Esophagus squamous epithelium (tissue), 5 donors: Measurements from ENCODE around the gene SIGLEC1. TPM values are rescaled to one million over a fixed set of nuclear protein-coding genes. Genes with fewer than 3 reads are reported as not detected.

ENCODE experiments used
- DNase-seq: peaks from one replicate; lab custom pipeline; 2025; lab: John Stamatoyannopoulos, UW
- H3K27ac ChIP-seq, 4 donors: fragments of 200-600 bp; sonication (generic); one replicate each; pipeline ENCODE4 v1.5.1; 2016 to 2019; ENCODE audit warnings: mild to moderate bottlenecking in 1 of 4
- H3K27me3 ChIP-seq, 4 donors: fragments of 200-600 bp; sonication (generic); 1 replicate in 3 of 4; 2 replicates in 1 of 4; pipeline versions ENCODE4 v1.5.1 to v1.6.0; 2017 to 2021; ENCODE audit warnings: antibody characterized with exemption in 1 of 4
- H3K36me3 ChIP-seq, 3 donors: fragments of 200-600 bp; sonication (generic); one replicate each; pipeline ENCODE4 v1.5.1; 2016 to 2019
- H3K4me1 ChIP-seq, 3 donors: fragments of 200-600 bp; sonication (generic); one replicate each; pipeline ENCODE4 v1.5.1; 2017 to 2019
- H3K4me3 ChIP-seq, 4 donors: fragments of 200-600 bp; sonication (generic); 1 replicate in 3 of 4; 2 replicates in 1 of 4; pipeline ENCODE4 v1.5.1; 2016 to 2019; ENCODE audit warnings: mild to moderate bottlenecking in 2 of 4, moderate library complexity in 1 of 4
- H3K9me3 ChIP-seq, 3 donors: fragments of 200-600 bp; sonication (generic); one replicate each; pipeline ENCODE4 v1.5.1; 2016 to 2019
- CTCF ChIP-seq, 6 experiments: fragments of 450-650 bp in 4 of 6; fragments of 200-600 bp in 2 of 6; sonication (generic) in 2 of 6; IDR thresholded peaks; one replicate each; pipeline ENCODE4 v1.5.1; 2016 to 2019; ENCODE audit warnings: antibody characterized with exemption in 6 of 6, mild to moderate bottlenecking in 4 of 6, moderate library complexity in 4 of 6
- POLR2A ChIP-seq, 4 donors: fragments of 450-650 bp; IDR thresholded peaks; one replicate each; pipeline ENCODE4 v1.6.1; 2017; ENCODE audit warnings: antibody characterized with exemption in 4 of 4, mild to moderate bottlenecking in 4 of 4, moderate library complexity in 3 of 4
- WGBS, 2 donors: methylation state at CpG; one replicate each; pipeline ENCODE4 v1.1.5; 2018; 5-methylcytosine and 5-hydroxymethylcytosine counted together
- intact Hi-C: fragments of 100-400 bp; cut with DNase I; formaldehyde crosslinking; loops from one replicate; pipeline ENCODE4 v1.15.0; 2022
- total RNA-seq, 4 donors: library from RNA; depleted of rRNA; stranded (reverse); fragments of >200 nt; gene quantifications; one replicate each; pipeline ENCODE4 v1.1.0, GENCODE V29; 2016
- donor health status: DM: yes; HTN: yes; CAD: no.

The SIGLEC1 gene
- total RNA-seq, 4 donors from 2014 or later: 0.11 to 6.9 (median 1.8) TPM

GRCh38 chr20:3669710-3670367 lies 42.6 kb downstream of the SIGLEC1 start:
- Histone ChIP-seq H3K27me3 (peaks cover 0 to 77% (median 4%) of the 10 kb centered on the region in 4 donors), H3K9me3 (no peaks in the 10 kb centered on the region), H3K36me3 (peaks cover 0 to 16% (median 0%) of the 10 kb centered on the region in 3 donors), H3K4me1 (peaks cover 0 to 25% (median 3%) of the 10 kb centered on the region in 3 donors), H3K4me3 (no peak overlapping the region), H3K27ac (no peak overlapping the region)
- TF ChIP-seq CTCF (IDR thresholded peaks at IDR 0.05) (no peak), POLR2A (IDR thresholded peaks at IDR 0.05) (no peak)
- no peak for DNase-seq
- 70 to 77% methylated on average over 11 to 12 of the region's 13 CpGs for WGBS, 2 donors
- intact Hi-C loops: loop anchor here (10.0 kb wide), 1 partner anchor 415 kb away; no protein-coding TSS in a partner anchor

- no peaks in the 10 kb centered on the region for H3K9me3 ChIP-seq
- no peak overlapping the region for H3K27ac ChIP-seq
- TF ChIP-seq POLR2A (IDR thresholded peaks at IDR 0.05): no peak
- TF ChIP-seq CTCF (IDR thresholded peaks at IDR 0.05): no peak
- H3K4me1 ChIP-seq: peaks cover 0 to 12% (median 3%) of the 10 kb centered on the region in 3 donors
- no peak for DNase-seq
- WGBS, 2 donors: 73 to 80% methylated on average over 4 to 6 of the region's 8 CpGs
- intact Hi-C loops: no loop called here
- H3K27me3 ChIP-seq: peaks cover 0 to 65% (median 0%) of the 10 kb centered on the region in 4 donors
- H3K36me3 ChIP-seq: peaks cover 0 to 7% (median 0%) of the 10 kb centered on the region in 3 donors
- no peak overlapping the region for H3K4me3 ChIP-seq
Measured at GRCh38 chr20:3667434-3668037, 44.9 kb downstream of the SIGLEC1 start.

- no peak overlapping the region for H3K27ac ChIP-seq
- H3K27me3 ChIP-seq: peaks cover 0 to 67% (median 18%) of the 10 kb centered on the region in 4 donors
- no peak for DNase-seq
- intact Hi-C loops: no loop called here
- TF ChIP-seq POLR2A (IDR thresholded peaks at IDR 0.05) (no peak), CTCF (IDR thresholded peaks at IDR 0.05) (no peak)
- no peak overlapping the region for H3K4me3 ChIP-seq
- H3K9me3 ChIP-seq: no peaks in the 10 kb centered on the region
- WGBS, 2 donors: 69 to 89% methylated on average over 2 of the region's 2 CpGs
- no peaks in the 10 kb centered on the region for H3K36me3 ChIP-seq
- peaks cover 0 to 19% (median 10%) of the 10 kb centered on the region in 3 donors for H3K4me1 ChIP-seq
Measured at GRCh38 chr20:3663858-3664257, 48.5 kb downstream of the SIGLEC1 start.

GRCh38 chr20:3663031-3663701 lies 49.2 kb downstream of the SIGLEC1 start, which contains the start of gene GFRA4:
Gene GFRA4, minus strand, starts transcription at chr20:3663399. Its CDS starts 0 bp downstream, at chr20:3663399.
- intact Hi-C loops: no loop called here
- H3K4me1 ChIP-seq: peaks cover 0 to 24% (median 10%) of the 10 kb centered on the region in 3 donors
- H3K4me3 ChIP-seq: no peak within 1 kb of the TSS
- TF ChIP-seq POLR2A (IDR thresholded peaks at IDR 0.05) (no peak), CTCF (IDR thresholded peaks at IDR 0.05) (no peak)
- H3K9me3 ChIP-seq: no peaks in the 10 kb centered on the region
- DNase-seq: no peak
- no peak within 1 kb of the TSS for H3K27ac ChIP-seq
- no peaks in the 10 kb centered on the region for H3K36me3 ChIP-seq
- peaks cover 0 to 67% (median 18%) of the 10 kb centered on the region in 4 donors for H3K27me3 ChIP-seq
- WGBS, 2 donors: 56 to 74% methylated on average over 15 to 19 of the region's 19 CpGs

Other genes starting within 250 kb of the SIGLEC1 start
- 10 to 100 TPM; 15.4 to 23.1 (median 21.4) TPM for gene ATRN, start 241.6 kb downstream of the SIGLEC1 start, total RNA-seq
- not detected for gene GFRA4, start 49.2 kb downstream of the SIGLEC1 start, total RNA-seq
- gene ADAM33, start 30.6 kb downstream of the SIGLEC1 start, total RNA-seq: 10 to 100 TPM in 1 of 4 donors, 1 to 10 TPM in 3; 2.4 to 27.7 (median 6.4) TPM
- 1 to 10 TPM in 2 of 4 donors, under 1 TPM in 2; 0.64 to 4.6 (median 1.8) TPM for gene HSPA12B, start 20.1 kb upstream of the SIGLEC1 start, total RNA-seq
- gene ADISSP, start 55.2 kb upstream of the SIGLEC1 start, total RNA-seq: 10 to 100 TPM; 13.5 to 24.7 (median 19.8) TPM
- gene SPEF1, start 68.8 kb upstream of the SIGLEC1 start, total RNA-seq: under 1 TPM in 1 of 4 donors, not detected in 3; 0.19 TPM
- gene CENPB, start 74.1 kb upstream of the SIGLEC1 start, total RNA-seq: 10 to 100 TPM; 38.8 to 81.4 (median 67.1) TPM
- gene CDC25B, start 83.7 kb upstream of the SIGLEC1 start, total RNA-seq: 10 to 100 TPM; 15.6 to 26.2 (median 18.1) TPM
- 10 to 100 TPM in 2 of 4 donors, 1 to 10 TPM in 2; 5.8 to 12.8 (median 10.4) TPM for gene AP5S1, start 107.9 kb upstream of the SIGLEC1 start, total RNA-seq
- gene MAVS, start 134.2 kb upstream of the SIGLEC1 start, total RNA-seq: 10 to 100 TPM; 14.9 to 31.3 (median 17.2) TPM
- 10 to 100 TPM; 39.4 to 49.1 (median 46.2) TPM for gene PANK2, start 176.8 kb upstream of the SIGLEC1 start, total RNA-seq